ENCODE measurements around the gene SAV1.
"Not testable (repeated sequence)": the region's sequence is repeated elsewhere in the genome, so short reads cannot be mapped to it uniquely, and the experiment has no call there.

Gene SAV1

DNA sequence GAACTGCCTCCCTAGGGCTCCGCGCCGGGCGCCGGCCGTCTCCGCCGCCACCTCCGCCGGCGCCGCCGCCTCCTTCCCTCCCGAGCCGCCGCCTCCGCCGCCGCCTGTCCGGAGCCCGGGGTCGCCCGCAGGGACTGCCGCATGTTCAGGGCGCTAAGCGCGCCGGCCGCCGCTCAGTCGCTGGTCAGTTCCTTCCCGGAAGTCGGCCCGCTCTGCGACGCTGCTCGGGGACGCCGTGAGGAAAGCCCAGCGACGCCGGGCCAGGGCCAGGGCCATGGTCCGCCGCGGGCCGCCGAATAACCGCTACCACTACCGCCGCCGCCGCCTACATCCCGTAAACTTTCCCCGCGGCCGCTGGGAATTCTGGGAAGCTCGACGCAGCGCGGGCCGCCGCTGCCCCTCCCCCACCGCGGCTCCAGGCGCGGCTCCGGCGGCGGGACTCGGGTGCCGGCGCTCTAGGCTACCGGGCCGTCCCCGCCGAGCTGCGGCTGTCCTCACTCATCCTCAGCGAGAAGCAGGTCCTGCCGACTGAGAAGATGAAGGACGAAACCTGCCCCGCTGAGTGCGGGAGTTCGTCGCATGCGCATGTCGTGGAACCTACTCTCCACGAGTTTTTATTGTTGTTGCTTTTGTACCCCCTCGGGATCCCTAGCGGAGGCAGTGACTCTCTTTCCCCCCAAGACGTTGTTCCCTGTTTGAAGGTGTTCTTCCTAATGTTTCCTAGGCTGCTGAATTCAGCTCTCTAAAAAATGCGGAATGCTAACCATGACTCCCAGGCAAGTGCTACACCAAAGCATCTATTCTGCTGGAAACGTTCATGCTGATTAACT lies at the start of gene SAV1:
SAV1 (minus strand) TSS at position 311 of the 830 bp plus-strand sequence. CDS start 339 bp downstream, outside the sequence.
- DNase-seq (ENCODE audit: low read depth in 1 of 2, low spot score in 1 of 2): peak; percentile 4 to 27

DNA sequence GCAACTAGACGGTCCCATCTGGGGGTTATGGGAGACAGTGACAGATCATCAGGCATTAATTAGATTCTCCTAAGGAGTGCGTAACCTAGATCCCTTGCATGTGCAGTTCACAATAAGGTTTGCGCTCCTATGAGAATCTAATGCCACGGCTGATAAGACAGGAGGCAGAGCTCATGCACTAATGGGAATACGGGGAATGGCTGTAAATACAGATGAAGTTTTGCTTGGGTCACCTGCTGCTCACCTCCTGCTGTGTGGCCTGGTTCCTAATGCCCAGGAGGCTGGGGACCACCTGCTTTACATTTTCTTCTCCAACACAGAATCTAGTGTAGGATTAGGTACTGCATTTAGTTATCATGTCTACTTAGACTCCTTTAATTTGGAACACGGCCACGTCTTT lies 49.7 kb upstream of the SAV1 start:
- DNase-seq (ENCODE audit: low read depth in 1 of 2, low spot score in 1 of 2): no peak

DNA sequence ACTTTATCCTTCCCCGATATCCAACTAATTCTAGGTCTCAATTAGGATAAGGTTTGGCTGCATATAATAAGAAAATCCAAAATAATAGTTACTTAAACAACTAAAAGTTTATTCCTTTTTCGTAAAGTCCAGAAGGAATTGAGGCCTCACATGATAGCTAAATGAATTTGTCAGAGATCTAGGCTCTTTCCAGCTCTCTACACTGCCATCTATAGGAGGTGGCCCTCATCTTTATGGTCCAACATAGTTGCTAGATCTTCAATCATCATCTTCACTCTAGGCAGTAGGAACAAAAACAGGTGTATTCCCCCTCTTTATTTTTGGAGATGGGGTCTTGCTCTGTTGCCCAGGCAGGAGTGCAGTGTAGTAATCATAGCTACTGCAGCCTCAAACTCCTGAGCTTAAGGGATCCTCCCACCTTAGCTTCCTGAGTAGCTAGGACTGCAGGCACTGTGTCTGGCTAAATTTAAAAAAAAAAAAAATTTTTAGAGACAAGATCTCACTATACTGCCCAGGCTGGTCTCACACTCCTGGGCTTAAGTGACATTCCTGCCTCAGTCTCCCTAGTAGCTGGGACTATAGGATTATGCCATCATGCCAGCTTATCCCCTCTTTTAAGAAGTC lies 46.5 kb upstream of the SAV1 start:
- DNase-seq (ENCODE audit: low read depth in 1 of 2, low spot score in 1 of 2): no peak

DNA sequence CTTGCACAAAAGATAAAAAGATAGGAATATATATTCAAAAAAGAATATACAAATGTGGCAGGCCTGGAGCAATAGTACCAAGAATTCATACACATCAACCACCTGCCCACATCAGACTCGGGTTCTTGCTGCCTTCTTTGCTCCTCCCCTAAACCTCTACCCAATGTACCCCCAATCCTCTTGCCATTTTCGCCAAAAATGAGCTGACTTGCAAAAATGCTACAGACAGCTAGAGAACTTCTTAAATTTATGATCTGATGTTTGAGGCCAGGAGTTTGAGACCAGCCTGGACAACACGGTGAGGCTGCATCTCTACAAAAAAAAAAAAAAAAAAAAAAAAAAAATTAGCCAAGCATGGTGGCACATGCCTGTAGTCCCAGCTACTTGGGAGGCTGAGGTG lies 42.9 kb upstream of the SAV1 start:
- DNase-seq (ENCODE audit: low read depth in 1 of 2, low spot score in 1 of 2): no peak

DNA sequence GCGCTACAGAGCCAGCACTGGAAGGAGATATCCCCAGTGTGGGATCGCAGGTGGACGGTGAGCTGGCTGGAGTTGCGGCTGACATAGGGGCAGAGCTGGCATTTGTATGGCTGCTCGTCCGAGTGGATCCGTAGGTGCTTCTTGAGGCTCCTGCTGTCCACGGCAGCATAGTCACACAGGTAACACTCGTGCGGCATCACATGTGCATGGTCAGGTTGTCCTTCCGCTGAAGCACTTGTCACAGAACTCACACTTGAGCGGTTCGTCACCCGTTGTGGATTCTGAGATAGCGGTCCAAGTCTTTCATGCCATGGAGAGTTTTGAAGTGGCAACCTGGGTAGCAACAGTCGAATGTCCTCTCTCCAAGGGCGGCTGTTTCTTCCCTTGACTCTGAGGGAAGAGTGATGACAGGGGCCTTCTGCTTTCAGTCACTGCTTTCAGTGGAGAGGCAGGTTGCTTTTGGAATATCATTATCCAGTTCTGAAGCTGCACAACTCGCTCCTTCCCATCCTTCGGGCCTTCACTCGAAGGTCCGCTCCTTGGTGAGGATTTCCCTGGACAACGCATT lies 37.0 kb upstream of the SAV1 start:
- DNase-seq (ENCODE audit: low read depth in 1 of 2, low spot score in 1 of 2): no peak

DNA sequence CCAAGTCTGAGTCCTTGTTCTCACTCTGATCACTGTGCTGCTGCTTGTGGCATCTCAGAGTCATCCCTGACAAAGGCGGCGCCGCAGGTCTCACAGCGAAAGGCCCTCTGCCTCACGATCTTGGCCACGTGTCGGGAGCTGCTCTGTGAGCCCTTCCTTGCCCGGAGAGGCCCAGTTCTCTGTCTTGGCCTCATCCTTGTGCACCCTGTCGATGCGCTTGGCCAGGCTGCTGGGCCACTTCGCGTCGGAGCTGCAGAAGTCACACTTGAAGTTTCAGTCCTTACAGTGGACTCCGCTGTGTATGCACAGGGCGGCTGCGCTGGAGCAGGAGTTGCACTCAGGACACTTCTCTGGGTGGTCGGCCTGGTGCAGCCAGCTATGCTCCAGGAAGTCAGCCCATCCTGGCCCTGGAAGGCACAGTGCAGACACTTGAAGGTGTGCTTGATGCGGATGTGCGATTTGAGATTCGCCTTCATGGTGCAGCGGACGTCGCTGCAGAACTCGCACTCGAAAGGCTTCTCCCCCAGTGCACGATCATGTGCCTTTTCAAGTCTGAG lies 36.4 kb upstream of the SAV1 start:
- no peak for DNase-seq (ENCODE audit: low read depth in 1 of 2, low spot score in 1 of 2)

DNA sequence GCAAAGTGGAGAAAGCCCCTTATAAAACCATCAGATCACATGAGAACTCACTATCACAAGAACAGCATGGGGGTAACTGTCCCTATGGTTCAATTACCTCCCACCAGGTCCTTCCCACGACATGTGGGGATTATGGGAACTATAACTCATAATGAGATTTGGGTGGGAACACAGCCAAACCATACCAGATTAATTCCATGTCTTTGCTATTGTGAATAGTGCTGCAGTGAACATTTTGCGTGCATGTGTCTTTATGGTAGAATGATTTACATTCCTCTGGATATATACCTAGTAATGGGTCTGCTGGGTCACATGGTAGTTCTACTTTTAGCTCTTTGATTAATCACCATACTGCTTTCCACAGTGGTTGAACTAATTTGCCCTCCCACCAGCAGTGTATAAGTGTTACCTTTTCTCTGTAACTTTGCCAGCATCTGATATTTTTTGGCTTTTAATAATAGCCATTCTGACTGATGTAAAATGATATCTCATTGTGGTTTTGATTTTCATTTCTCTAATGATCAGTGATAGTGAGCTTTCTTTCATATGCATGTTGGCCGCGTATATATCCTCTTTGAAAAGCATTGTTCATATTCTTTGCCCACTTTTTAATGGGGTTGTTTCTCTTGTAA lies 29.7 kb upstream of the SAV1 start:
- no peak for DNase-seq (ENCODE audit: low read depth in 1 of 2, low spot score in 1 of 2)

DNA sequence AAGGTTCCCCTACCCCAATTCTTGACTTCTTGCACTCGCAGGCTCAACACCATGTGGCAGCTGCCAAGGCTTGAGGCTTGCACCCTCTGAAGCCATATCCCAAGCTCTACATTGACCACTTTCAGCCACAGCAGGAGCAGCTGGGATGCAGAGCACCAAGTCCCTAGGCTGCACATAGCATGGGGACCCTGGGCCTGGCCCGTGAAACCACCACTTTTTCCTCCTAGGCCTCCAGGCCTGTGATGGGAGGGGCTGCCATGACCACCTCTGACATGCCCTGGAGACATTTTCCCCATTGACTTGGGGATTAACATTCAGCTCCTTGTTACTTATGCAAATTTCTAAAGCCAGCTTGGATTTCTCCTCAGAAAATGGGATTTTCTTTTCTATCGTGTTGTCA lies 26.2 kb upstream of the SAV1 start:
- DNase-seq (ENCODE audit: low read depth in 1 of 2, low spot score in 1 of 2): not testable (repeated sequence)

DNA sequence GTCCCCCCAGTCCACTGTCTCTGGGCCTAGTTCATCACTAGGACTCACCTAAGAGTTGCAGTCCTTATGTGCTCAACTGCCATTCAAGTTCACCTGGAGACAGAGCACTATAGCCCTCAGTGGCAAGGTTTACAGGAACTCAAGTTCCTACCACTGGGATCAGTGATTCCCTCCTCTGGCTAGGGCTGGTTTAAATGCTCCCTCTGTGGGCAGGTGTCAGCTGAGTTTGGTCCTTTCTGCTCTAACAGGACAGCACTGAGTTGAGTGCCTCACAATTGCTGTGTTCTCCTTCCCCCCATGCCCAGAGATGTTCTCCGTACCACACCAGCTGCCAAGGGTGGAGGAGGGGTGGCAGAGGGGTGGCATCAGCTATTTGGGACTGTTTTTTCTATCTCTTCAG lies 20.8 kb upstream of the SAV1 start:
- no peak for DNase-seq (ENCODE audit: low read depth in 1 of 2, low spot score in 1 of 2)

DNA sequence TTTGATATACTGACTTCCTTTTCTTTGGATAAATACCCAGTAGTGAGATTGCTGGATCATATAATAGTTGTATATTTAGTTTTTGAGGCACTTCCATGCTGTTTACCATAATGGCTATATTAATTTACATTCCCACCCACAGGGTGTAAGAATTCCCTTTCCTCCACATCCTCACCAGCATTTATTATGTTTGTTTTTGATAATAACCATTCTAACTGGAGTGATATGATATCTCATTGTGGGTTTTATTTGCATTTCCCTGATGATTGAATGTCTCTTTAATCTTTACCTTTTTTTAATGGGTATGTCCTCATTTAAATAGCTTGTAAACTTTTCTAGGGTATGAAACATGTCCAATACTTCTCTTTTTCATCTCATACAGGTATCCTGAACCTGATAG lies 11.6 kb upstream of the SAV1 start:
- DNase-seq (ENCODE audit: low read depth in 1 of 2, low spot score in 1 of 2): no peak

DNA sequence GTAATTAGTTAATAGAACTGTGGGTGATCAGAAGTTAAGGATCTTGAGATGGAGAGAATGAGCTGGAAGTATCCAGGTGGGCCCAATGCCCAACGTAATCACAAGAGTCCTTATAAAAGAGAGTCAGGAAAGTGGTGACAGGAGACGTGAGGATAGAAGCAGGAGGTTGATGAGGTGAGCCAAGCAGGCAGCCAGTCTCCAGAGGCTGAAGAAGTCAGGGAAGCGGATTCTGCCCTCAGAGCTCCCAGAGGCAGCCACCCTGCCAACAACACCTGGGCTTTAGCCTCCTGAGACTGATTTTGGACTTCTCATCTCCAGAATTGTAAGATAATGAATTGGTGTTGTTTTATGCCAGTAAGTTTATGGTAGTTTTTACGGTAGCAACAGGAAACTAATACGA lies 10.1 kb upstream of the SAV1 start:
- no peak for DNase-seq (ENCODE audit: low read depth in 1 of 2, low spot score in 1 of 2)

DNA sequence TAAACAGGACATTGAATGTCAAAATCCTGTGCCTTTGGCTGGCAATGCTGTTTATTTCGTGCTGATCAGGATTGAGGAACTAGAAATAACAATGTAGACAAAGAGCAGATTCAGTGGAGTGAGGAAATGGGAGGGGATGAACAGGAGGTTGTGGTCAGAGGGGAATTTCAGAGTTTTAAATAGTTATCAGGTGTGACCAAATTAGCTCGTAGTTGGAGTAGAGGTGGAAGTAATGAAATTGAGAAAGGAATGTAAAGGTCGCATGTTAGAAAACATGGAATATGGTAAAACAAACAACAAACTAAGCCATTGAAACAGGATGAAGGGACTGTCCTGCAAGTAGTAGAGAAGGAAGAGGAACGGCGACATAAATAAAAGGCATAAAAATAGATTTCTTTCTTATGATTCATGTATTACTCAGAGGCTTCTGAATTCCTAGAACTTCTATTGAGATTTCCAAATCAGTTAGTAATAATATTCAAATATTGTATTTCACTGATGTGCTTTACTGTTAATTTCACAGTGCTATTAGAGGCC lies 9.5 kb upstream of the SAV1 start:
- no peak for DNase-seq (ENCODE audit: low read depth in 1 of 2, low spot score in 1 of 2)

DNA sequence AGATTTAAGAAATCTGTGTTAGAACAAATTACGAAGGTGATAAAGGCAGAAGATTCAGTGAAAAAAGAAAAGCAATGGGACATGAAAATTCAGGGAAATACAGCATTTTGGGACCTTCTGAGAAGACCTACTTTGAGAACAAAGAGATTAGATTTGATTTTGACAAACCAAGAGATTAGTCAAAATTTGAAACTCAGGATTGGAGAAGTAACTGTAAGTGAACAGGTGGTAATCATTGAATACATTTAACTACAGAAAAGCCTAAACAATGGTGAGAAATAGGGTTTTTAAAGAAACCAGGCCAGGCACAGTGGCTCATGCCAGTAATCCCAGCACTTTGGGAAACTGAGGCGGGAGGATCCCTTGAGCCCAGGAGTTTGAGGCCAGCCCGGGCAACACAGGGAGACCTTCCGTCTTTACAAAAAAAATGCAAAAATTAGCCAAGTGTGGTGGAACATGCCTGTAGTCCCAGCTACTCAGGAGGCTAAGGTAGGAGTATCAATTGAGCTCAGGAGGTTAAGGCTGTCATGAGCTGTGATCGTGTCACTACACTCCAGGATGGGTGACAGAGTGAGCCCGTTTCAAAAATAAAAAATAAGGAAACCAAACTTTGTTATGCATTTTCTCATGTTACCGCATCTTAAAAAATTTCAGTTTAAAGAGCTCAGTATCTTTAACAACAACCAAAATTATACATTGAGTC lies 8.9 kb upstream of the SAV1 start:
- DNase-seq (ENCODE audit: low read depth in 1 of 2, low spot score in 1 of 2): no peak

DNA sequence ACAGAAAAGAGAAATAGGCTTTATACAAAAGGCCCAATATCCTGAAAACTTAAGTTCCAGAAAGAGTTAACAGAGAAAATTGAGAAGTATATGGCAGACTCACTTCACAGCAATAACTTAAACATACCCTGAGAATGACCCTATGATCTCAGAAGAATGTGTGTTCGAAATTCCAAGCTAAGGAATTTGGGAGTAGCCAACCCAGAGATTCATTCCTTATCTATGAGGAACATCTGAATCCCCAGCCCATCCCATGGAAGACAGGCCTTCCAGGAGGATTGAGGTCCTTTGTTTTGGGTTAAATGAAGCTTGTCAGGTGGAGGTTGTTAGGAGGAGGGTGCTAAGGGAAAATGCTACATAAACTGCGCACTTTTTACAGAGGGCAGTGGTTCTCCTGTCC lies 7.5 kb upstream of the SAV1 start:
- DNase-seq (ENCODE audit: low read depth in 1 of 2, low spot score in 1 of 2): no peak

DNA sequence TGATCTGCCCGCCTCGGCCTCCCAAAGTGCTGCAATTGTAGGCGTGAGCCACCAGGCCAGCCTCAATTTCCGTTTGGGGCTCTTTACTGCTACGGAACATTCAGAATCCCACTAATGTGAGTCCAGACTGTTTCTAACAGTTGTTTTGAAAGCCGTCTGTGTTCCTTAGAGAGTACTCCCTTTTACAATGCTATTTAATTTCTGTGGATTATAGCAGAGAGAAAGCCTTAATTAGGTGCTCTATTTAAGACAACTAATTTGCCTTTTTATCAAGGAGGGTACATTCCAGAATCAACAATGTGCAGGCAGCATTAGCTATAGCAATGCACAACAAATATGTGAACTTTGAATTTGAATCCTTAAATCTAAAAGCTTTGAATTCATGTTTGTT lies 2.8 kb upstream of the SAV1 start:
- no peak for DNase-seq (ENCODE audit: low read depth in 1 of 2, low spot score in 1 of 2)

DNA sequence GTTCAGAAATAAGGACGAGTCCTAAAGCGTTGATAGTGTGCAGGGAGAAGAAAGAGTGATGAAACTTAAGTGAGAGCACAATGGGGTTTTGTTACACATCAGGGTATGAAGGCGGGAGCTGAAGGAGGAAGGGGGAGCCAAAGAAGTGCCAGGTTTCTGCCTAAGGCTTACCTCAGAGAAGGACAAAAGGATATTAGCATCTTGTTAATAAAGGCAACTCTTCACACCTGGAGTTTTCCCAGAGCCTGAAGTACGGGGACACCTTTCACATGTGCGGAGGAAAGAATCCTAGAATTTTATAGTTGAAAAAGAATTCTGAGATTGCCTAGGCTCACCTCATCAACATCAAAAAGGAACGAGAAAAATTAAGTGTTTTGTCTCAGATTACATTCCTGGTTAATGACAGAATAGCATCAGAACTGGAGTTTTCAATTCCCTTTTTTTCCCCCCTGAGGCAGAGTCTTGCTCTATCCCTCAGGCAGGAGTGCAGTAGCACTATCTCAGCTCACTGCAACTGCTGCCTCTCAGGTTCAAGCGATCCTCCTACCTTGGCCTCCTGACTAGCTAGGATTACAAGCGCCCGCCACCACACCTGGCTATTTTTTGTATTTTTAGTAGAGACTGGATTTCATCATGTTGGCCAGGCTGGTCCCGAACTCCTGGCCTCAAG lies 2.2 kb upstream of the SAV1 start:
- no peak for DNase-seq (ENCODE audit: low read depth in 1 of 2, low spot score in 1 of 2)

DNA sequence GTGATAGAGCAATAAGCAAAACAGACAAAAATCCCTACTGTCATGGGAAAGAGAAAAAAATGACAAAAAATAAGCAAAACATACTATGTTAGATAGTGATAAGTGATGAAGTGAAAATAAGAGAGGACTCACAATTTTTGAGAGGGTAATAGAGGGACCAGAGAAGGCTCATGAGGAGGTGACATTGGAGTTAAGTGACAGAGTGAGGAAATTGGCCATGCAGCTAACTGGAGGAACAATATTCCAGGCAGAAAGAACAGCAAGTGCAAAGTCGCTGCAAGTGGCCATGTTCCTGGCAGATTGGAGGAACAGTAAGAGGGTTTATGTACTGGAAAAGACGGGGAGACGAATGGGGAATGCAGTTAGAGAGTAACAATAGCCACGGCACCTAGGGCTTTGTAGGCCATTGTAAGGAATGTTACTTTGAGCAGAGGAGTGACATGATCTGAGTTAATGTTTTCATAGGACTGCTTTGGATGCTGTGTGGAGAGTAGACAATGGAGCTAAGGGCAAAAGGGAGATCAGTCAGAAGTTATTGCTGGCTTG lies 1.4 kb upstream of the SAV1 start:
- DNase-seq (ENCODE audit: low read depth in 1 of 2, low spot score in 1 of 2): no peak

DNA sequence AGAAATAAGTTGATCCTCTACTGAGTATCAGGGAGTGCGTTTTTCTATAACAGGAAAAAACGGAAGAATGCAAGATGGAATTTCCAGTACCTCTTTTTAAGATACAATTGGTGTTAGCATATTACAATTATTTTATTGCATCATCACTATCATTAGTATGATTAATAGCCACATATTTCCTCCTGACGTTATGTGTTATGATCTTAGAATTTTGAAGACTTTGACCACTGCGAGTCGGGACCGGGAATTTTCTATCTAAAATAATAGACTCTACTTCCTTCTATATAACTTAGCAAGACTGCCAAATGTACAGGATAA lies 679 bp upstream of the SAV1 start:
- DNase-seq (ENCODE audit: low read depth in 1 of 2, low spot score in 1 of 2): no peak

DNA sequence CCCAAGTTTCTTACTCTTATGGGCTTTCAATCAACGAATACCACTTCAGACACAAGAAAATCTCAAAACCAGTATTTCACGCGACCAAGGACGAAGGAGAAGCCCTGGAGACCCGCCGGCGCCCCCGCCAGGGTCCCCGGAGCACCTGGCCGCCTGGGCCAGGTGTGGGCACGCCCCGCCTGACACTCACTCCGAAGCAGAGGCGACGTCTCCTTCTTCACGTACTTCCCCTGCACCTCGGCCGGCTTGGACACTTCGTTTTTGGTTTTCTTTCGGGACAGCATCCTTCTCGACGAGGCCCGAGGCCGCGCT lies 466 bp downstream of the SAV1 start:
- DNase-seq (ENCODE audit: low read depth in 1 of 2, low spot score in 1 of 2): peak in 1 of 2 donors; percentile 4
